Spleen (tissue), 7 donors: ENCODE data around the gene WDR7.

Source experiments
- CTCF ChIP-seq, 11 experiments: fragments of 200-600 bp in 7 of 11; fragments of 450-650 bp in 4 of 11; sonication (generic) in 4 of 11; IDR thresholded peaks in 8 of 11; conservative IDR thresholded peaks in 3 of 11; 1 replicate in 7 of 11; 2 replicates in 4 of 11; pipeline versions ENCODE4 v1.4.0 to v1.8.0; 2016 to 2021; ENCODE audit warnings: antibody characterized with exemption in 11 of 11, inconsistent platforms in 4 of 11, mild to moderate bottlenecking in 1 of 11
- POLR2AphosphoS5 ChIP-seq, 3 donors: sonication (generic); formaldehyde crosslinking; IDR thresholded peaks; one replicate each; pipeline ENCODE4 v1.5.1; 2017; ENCODE audit warnings: antibody characterized with exemption in 3 of 3
- donor health status: DM: no; HTN: no; CAD: no; lungs with moderate emphysema.
- donor health status: DM: no; HTN: no; CAD: no.
- donor health status: DM: no; HTN: no; CAD: no.

- TF ChIP-seq CTCF (IDR thresholded peaks at IDR 0.05 in 8 of 11, conservative IDR thresholded peaks at IDR 0.05 in 3 of 11) (no peak), POLR2AphosphoS5 (IDR thresholded peaks at IDR 0.05) (no peak)
Observed at GRCh38 chr18:56953428-56954198, 302.5 kb downstream of the WDR7 start.
